Mesendoderm (in vitro differentiated cells): ENCODE data around the gene OTOGL.

Experiments
- DNase-seq: peaks from one replicate; pipeline ENCODE4 v3.0.0; 2013
- H2AK5ac ChIP-seq: 2 replicates; pipeline ENCODE4 v1.6.1; 2013; ENCODE audit warnings: low read length, inconsistent platforms
- H2BK120ac ChIP-seq: 2 replicates; pipeline ENCODE4 v1.6.1; 2013; ENCODE audit warnings: low read depth, mild to moderate bottlenecking, low read length, moderate library complexity, mixed read lengths
- H2BK15ac ChIP-seq: replicated peaks from 2 replicates; pipeline ENCODE4 v1.6.1; 2013; ENCODE audit warnings: low read depth, mild to moderate bottlenecking, moderate library complexity
- H2BK5ac ChIP-seq: 2 replicates; pipeline ENCODE4 v1.6.1; 2013; ENCODE audit warnings: low read length, inconsistent platforms
- H3K18ac ChIP-seq: 2 replicates; pipeline ENCODE4 v1.6.1; 2013; ENCODE audit warnings: mild to moderate bottlenecking, low read length, mixed read lengths
- H3K23ac ChIP-seq: one replicate; pipeline ENCODE4 v1.6.1; 2013; ENCODE audit warnings: low read length
- H3K27ac ChIP-seq: 2 replicates; pipeline ENCODE4 v1.5.1; 2013; ENCODE audit warnings: low read depth, mild to moderate bottlenecking, inconsistent platforms, low read length, moderate library complexity
- H3K27me3 ChIP-seq: 2 replicates; pipeline ENCODE4 v1.6.1; 2013; ENCODE audit warnings: low read length, control low read depth, mild to moderate bottlenecking, inconsistent platforms; ENCODE audit not compliant: insufficient read depth, poor library complexity
- H3K36me3 ChIP-seq: 2 replicates; pipeline ENCODE4 v1.6.1; 2013; ENCODE audit warnings: low read length, inconsistent platforms; ENCODE audit not compliant: control insufficient read depth, insufficient read depth
- H3K4ac ChIP-seq: one replicate; pipeline ENCODE4 v1.6.1; 2013; ENCODE audit warnings: low read depth, mild to moderate bottlenecking, low read length, moderate library complexity
- H3K4me1 ChIP-seq: 2 replicates; pipeline ENCODE4 v1.6.1; 2013; ENCODE audit warnings: low read depth, low read length, inconsistent platforms; ENCODE audit not compliant: control insufficient read depth
- H3K4me2 ChIP-seq: 2 replicates; pipeline ENCODE4 v1.6.1; 2013; ENCODE audit warnings: low read length
- H3K4me3 ChIP-seq: 2 replicates; pipeline ENCODE4 v1.5.1; 2013; ENCODE audit warnings: mild to moderate bottlenecking, low read length
- H3K56ac ChIP-seq: one replicate; pipeline ENCODE4 v1.6.1; 2013; ENCODE audit warnings: low read length
- H3K79me1 ChIP-seq: 2 replicates; pipeline ENCODE4 v1.6.1; 2013; ENCODE audit warnings: low read length, inconsistent platforms
- H3K79me2 ChIP-seq: 2 replicates; pipeline ENCODE4 v1.6.1; 2013; ENCODE audit warnings: mild to moderate bottlenecking, low read length; ENCODE audit not compliant: control insufficient read depth, insufficient read depth
- H3K9ac ChIP-seq: 2 replicates; pipeline ENCODE4 v1.6.1; 2013; ENCODE audit warnings: low read length, inconsistent platforms
- H4K5ac ChIP-seq: one replicate; pipeline ENCODE4 v1.6.1; 2013; ENCODE audit warnings: low read length
- H4K8ac ChIP-seq: one replicate; pipeline ENCODE4 v1.6.1; 2013; ENCODE audit warnings: low read depth, mild to moderate bottlenecking, control low read depth, low read length, moderate library complexity
- WGBS: extraction: QIAGEN DNeasy Blood & Tissue Kit; methylation state at CpG from one replicate; pipeline ENCODE4 v1.1.7; 2013; ENCODE audit warnings: low lambda C conversion rate, missing lambda C conversion rate; ENCODE audit not compliant: insufficient coverage; ENCODE audit errors: extremely low coverage; 5-methylcytosine and 5-hydroxymethylcytosine counted together

OTOGL gene

GRCh38 chr12:80157645-80158044 is 58.3 kb downstream of the OTOGL start:
- no peaks in the 10 kb centered on the region for H3K36me3 ChIP-seq
- no peak overlapping the region for H3K9ac ChIP-seq
- H4K8ac ChIP-seq: no peak overlapping the region
- no peak overlapping the region for H2BK5ac ChIP-seq
- H3K27ac ChIP-seq: no peak overlapping the region
- DNase-seq: no peak
- no peaks in the 10 kb centered on the region for H3K79me1 ChIP-seq
- no peaks in the 10 kb centered on the region for H3K79me2 ChIP-seq
- no peak overlapping the region for H2BK120ac ChIP-seq
- no peak overlapping the region for H3K23ac ChIP-seq
- no peaks in the 10 kb centered on the region for H3K27me3 ChIP-seq
- H3K18ac ChIP-seq: no peak overlapping the region
- H2AK5ac ChIP-seq: no peak overlapping the region
- no peak overlapping the region for H2BK15ac ChIP-seq
- no peaks in the 10 kb centered on the region for H3K4me1 ChIP-seq
- H3K4me2 ChIP-seq: no peak overlapping the region
- no peak overlapping the region for H3K4ac ChIP-seq
- H3K56ac ChIP-seq: no peak overlapping the region
- H4K5ac ChIP-seq: no peak overlapping the region
- WGBS: no CpG with 5 or more reads among the region's 2 CpGs
- no peak overlapping the region for H3K4me3 ChIP-seq

GRCh38 chr12:80161612-80162011 is 62.3 kb downstream of the OTOGL start:
- no peak overlapping the region for H4K5ac ChIP-seq
- no peak overlapping the region for H2BK120ac ChIP-seq
- H3K4me3 ChIP-seq: no peak overlapping the region
- no peak overlapping the region for H3K9ac ChIP-seq
- H3K36me3 ChIP-seq: no peaks in the 10 kb centered on the region
- no peaks in the 10 kb centered on the region for H3K27me3 ChIP-seq
- H3K79me1 ChIP-seq: no peaks in the 10 kb centered on the region
- no peak overlapping the region for H3K18ac ChIP-seq
- no peak overlapping the region for H3K4me2 ChIP-seq
- no peak overlapping the region for H3K27ac ChIP-seq
- no peaks in the 10 kb centered on the region for H3K4me1 ChIP-seq
- no peak overlapping the region for H3K56ac ChIP-seq
- WGBS: no CpG with 5 or more reads among the region's 4 CpGs
- no peak overlapping the region for H2BK15ac ChIP-seq
- H3K79me2 ChIP-seq: no peaks in the 10 kb centered on the region
- no peak overlapping the region for H2BK5ac ChIP-seq
- DNase-seq: no peak
- no peak overlapping the region for H3K23ac ChIP-seq
- H3K4ac ChIP-seq: no peak overlapping the region
- H4K8ac ChIP-seq: no peak overlapping the region
- H2AK5ac ChIP-seq: no peak overlapping the region

- no peaks in the 10 kb centered on the region for H3K79me1 ChIP-seq
- H3K9ac ChIP-seq: no peak overlapping the region
- no peak for DNase-seq
- no peaks in the 10 kb centered on the region for H3K79me2 ChIP-seq
- H4K8ac ChIP-seq: no peak overlapping the region
- H3K27me3 ChIP-seq: no peaks in the 10 kb centered on the region
- H3K4me3 ChIP-seq: no peak overlapping the region
- no peak overlapping the region for H4K5ac ChIP-seq
- H3K23ac ChIP-seq: no peak overlapping the region
- H3K4me2 ChIP-seq: no peak overlapping the region
- H2AK5ac ChIP-seq: no peak overlapping the region
- no peaks in the 10 kb centered on the region for H3K4me1 ChIP-seq
- WGBS: no CpG with 5 or more reads among the region's 2 CpGs
- H2BK120ac ChIP-seq: no peak overlapping the region
- H3K36me3 ChIP-seq: no peaks in the 10 kb centered on the region
- no peak overlapping the region for H3K27ac ChIP-seq
- no peak overlapping the region for H2BK5ac ChIP-seq
- no peak overlapping the region for H3K56ac ChIP-seq
- H2BK15ac ChIP-seq: no peak overlapping the region
- no peak overlapping the region for H3K4ac ChIP-seq
- no peak overlapping the region for H3K18ac ChIP-seq
These were observed 62.8 kb downstream of the OTOGL start for GRCh38 chr12:80162177-80162576.

GRCh38 chr12:80165746-80166145 is 66.4 kb downstream of the OTOGL start:
- no peak overlapping the region for H3K9ac ChIP-seq
- no peaks in the 10 kb centered on the region for H3K79me1 ChIP-seq
- no peak overlapping the region for H2BK5ac ChIP-seq

DNA sequence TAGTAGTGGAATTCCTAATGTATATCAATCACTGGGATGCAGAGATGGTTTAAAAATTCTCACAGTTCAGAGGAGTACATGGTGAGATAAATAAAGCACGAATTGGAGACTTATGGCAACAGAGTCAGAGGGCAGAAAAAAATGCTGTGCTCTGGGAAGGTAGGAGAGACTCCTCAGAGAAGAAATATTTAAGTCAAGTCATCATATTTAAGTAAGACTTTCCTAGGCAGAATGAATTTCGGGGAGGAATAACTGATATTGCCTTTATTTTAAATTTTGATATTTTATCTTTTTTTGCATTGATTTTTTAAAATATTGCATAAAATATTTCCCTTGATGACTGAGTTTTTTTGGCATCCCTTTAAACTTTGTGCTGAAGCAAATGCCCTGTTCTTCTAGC is 67.4 kb downstream of the OTOGL start:
- Histone ChIP-seq H4K8ac (no peak overlapping the region), H2BK120ac (no peak overlapping the region), H2BK5ac (no peak overlapping the region), H4K5ac (no peak overlapping the region), H3K4me2 (no peak overlapping the region), H3K79me1 (no peaks in the 10 kb centered on the region), H3K56ac (no peak overlapping the region), H3K23ac (no peak overlapping the region), H3K9ac (no peak overlapping the region), H3K18ac (no peak overlapping the region), H3K4ac (no peak overlapping the region), H3K4me1 (no peaks in the 10 kb centered on the region), H3K4me3 (no peak overlapping the region), H3K27ac (no peak overlapping the region), H2BK15ac (no peak overlapping the region), H3K79me2 (no peaks in the 10 kb centered on the region), H3K27me3 (no peaks in the 10 kb centered on the region), H2AK5ac (no peak overlapping the region), H3K36me3 (no peaks in the 10 kb centered on the region)
- no peak for DNase-seq
- WGBS: no CpG with 5 or more reads among the region's 2 CpGs

More at GRCh38 chr12:80165746-80166145, 66.4 kb downstream of the OTOGL start:
- no peak overlapping the region for H4K5ac ChIP-seq
- no peak overlapping the region for H4K8ac ChIP-seq
- no peak overlapping the region for H2AK5ac ChIP-seq
- H3K4me1 ChIP-seq: no peaks in the 10 kb centered on the region
- H3K4ac ChIP-seq: no peak overlapping the region
- no peaks in the 10 kb centered on the region for H3K27me3 ChIP-seq
- no peak overlapping the region for H2BK15ac ChIP-seq
- H3K23ac ChIP-seq: no peak overlapping the region
- H3K4me3 ChIP-seq: no peak overlapping the region
- H2BK120ac ChIP-seq: no peak overlapping the region
- H3K27ac ChIP-seq: no peak overlapping the region
- H3K79me2 ChIP-seq: no peaks in the 10 kb centered on the region
- H3K18ac ChIP-seq: no peak overlapping the region
- no peak overlapping the region for H3K56ac ChIP-seq
- no peak overlapping the region for H3K4me2 ChIP-seq
- DNase-seq: no peak
- no peaks in the 10 kb centered on the region for H3K36me3 ChIP-seq

DNA sequence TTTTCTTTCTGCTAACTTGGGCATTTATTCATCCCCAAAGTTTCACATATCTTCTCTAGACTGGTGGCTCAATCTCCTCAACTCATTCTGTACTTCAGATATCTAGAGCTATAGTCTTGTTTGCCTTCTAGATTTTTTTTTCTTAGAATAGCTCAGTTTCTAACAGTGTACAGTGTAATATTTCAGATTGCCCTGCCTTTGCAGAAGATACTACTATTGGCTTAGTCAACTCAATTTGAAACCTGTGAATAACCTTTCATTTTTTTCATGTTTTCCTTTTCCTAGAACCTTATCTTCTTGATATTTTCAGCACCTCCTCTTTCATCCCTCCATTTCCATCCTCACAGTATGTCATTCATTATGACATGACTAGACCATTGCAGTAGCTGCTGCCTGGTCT is 69.6 kb downstream of the OTOGL start:
- Histone ChIP-seq H3K56ac (no peak overlapping the region), H3K23ac (no peak overlapping the region), H3K27me3 (no peaks in the 10 kb centered on the region), H2BK120ac (no peak overlapping the region), H3K27ac (no peak overlapping the region), H3K79me1 (no peaks in the 10 kb centered on the region), H3K4me1 (peaks cover 2% of the 10 kb centered on the region), H4K8ac (no peak overlapping the region), H3K4ac (no peak overlapping the region), H3K4me3 (no peak overlapping the region), H2BK15ac (no peak overlapping the region), H3K79me2 (no peaks in the 10 kb centered on the region), H3K36me3 (no peaks in the 10 kb centered on the region), H2AK5ac (no peak overlapping the region), H3K18ac (no peak overlapping the region), H4K5ac (no peak overlapping the region), H3K4me2 (no peak overlapping the region), H2BK5ac (no peak overlapping the region), H3K9ac (no peak overlapping the region)
- DNase-seq: no peak
